ENCODE results near the gene SLC4A8. TPM values are rescaled to one million over a fixed set of nuclear protein-coding genes. Genes with fewer than 3 reads are reported as not detected.

SLC4A8 gene
- total RNA-seq, 3 donors from 2014 or later (not counting 1 experiment from before 2014, with no cell fraction given), result 9.8 to 19.2 (median 13.6) TPM

GRCh38 chr12:51417826-51418225, 6.8 kb upstream of the SLC4A8 start:
- Histone ChIP-seq H3K36me3 (ENCODE audit: control insufficient read depth, insufficient read depth, low read length) (no peaks in the 10 kb centered on the region), H3K4me3 (ENCODE audit: low read length) (no peak overlapping the region), H3K27ac (ENCODE audit: low read length) (no peak overlapping the region), H3K27me3 (ENCODE audit: control insufficient read depth, insufficient read depth, low read length) (no peaks in the 10 kb centered on the region), H3K4me1 (ENCODE audit: control insufficient read depth, insufficient read depth, low read length) (no peaks in the 10 kb centered on the region), H3K9me3 (ENCODE audit: control insufficient read depth, insufficient read depth, low read length) (no peaks in the 10 kb centered on the region)
- H3K4me1 Mint-ChIP-seq, result peaks cover 0 to 15% of the 10 kb centered on the region in 2 donors
- H3K4me3 Mint-ChIP-seq, result no peak overlapping the region
- ATAC-seq, result no peak
- 92% methylated on average over 4 of the region's 4 CpGs for WGBS (ENCODE audit: insufficient coverage)
- no peaks in the 10 kb centered on the region for H3K9me3 Mint-ChIP-seq
- H3K27ac Mint-ChIP-seq, result no peak overlapping the region
- intact Hi-C loops (cut with micrococcal nuclease), result no loop called here
- no peaks in the 10 kb centered on the region for H3K27me3 Mint-ChIP-seq (ENCODE audit: low read depth in 2 of 2)
- DNase-seq, result no peak
- no peak for TF ChIP-seq CTCF (IDR thresholded peaks at IDR 0.05)
- H3K36me3 Mint-ChIP-seq, result no peaks in the 10 kb centered on the region

- H3K4me1 ChIP-seq (ENCODE audit: control insufficient read depth, insufficient read depth, low read length), result peaks cover 5% of the 10 kb centered on the region
- Mint-ChIP-seq H3K27me3 (ENCODE audit: low read depth in 2 of 2) (no peaks in the 10 kb centered on the region), H3K36me3 (no peaks in the 10 kb centered on the region), H3K4me3 (no peak overlapping the region), H3K4me1 (peaks cover 5 to 13% of the 10 kb centered on the region in 2 donors), H3K9me3 (no peaks in the 10 kb centered on the region), H3K27ac (no peak overlapping the region)
- H3K4me3 ChIP-seq (ENCODE audit: low read length), result no peak overlapping the region
- no peaks in the 10 kb centered on the region for H3K27me3 ChIP-seq (ENCODE audit: control insufficient read depth, insufficient read depth, low read length)
- no peak overlapping the region for H3K27ac ChIP-seq (ENCODE audit: low read length)
- intact Hi-C loops (cut with micrococcal nuclease), result loop anchor here (5.0 kb wide), 1 partner anchor 458 kb away; no protein-coding TSS in a partner anchor
- ATAC-seq (no peak), DNase-seq (no peak)
- H3K9me3 ChIP-seq (ENCODE audit: control insufficient read depth, insufficient read depth, low read length), result no peaks in the 10 kb centered on the region
- WGBS (ENCODE audit: insufficient coverage), result 66% methylated on average over 8 of the region's 11 CpGs
- TF ChIP-seq CTCF (IDR thresholded peaks at IDR 0.05), result no peak
- H3K36me3 ChIP-seq (ENCODE audit: control insufficient read depth, insufficient read depth, low read length), result no peaks in the 10 kb centered on the region
Measured at GRCh38 chr12:51419425-51420193, 5.0 kb upstream of the SLC4A8 start.

- ATAC-seq, result no peak
- peak; percentile 51 for TF ChIP-seq CTCF (IDR thresholded peaks at IDR 0.05)
- DNase-seq, result peak in 1 of 2 donors; percentile 72
- H3K4me1 ChIP-seq (ENCODE audit: control insufficient read depth, insufficient read depth, low read length), result peaks cover 10% of the 10 kb centered on the region
- WGBS (ENCODE audit: insufficient coverage), result 59% methylated on average over 3 of the region's 5 CpGs
- intact Hi-C loops (cut with micrococcal nuclease), result loop anchor here (5.0 kb wide), 1 partner anchor 456 kb away; no protein-coding TSS in a partner anchor
- H3K27ac ChIP-seq (ENCODE audit: low read length), result no peak overlapping the region
- H3K4me3 ChIP-seq (ENCODE audit: low read length), result no peak overlapping the region
- H3K9me3 Mint-ChIP-seq, result no peaks in the 10 kb centered on the region
- no peaks in the 10 kb centered on the region for H3K27me3 Mint-ChIP-seq (ENCODE audit: low read depth in 2 of 2)
- H3K4me3 Mint-ChIP-seq, result no peak overlapping the region
- H3K9me3 ChIP-seq (ENCODE audit: control insufficient read depth, insufficient read depth, low read length), result no peaks in the 10 kb centered on the region
- H3K36me3 ChIP-seq (ENCODE audit: control insufficient read depth, insufficient read depth, low read length), result no peaks in the 10 kb centered on the region
- H3K27me3 ChIP-seq (ENCODE audit: control insufficient read depth, insufficient read depth, low read length), result no peaks in the 10 kb centered on the region
- peaks cover 10 to 21% of the 10 kb centered on the region in 2 donors for H3K4me1 Mint-ChIP-seq
- no peaks in the 10 kb centered on the region for H3K36me3 Mint-ChIP-seq
- no peak overlapping the region for H3K27ac Mint-ChIP-seq
Measured at GRCh38 chr12:51421266-51421884, 3.3 kb upstream of the SLC4A8 start.

Measured in natural killer cell (primary cell).